GM23338 (cell line): ENCODE measurements around the gene HAO1. TPM values are rescaled to one million over a fixed set of nuclear protein-coding genes. Genes with fewer than 3 reads are reported as not detected.
A peak's percentile ranks its signal among the peaks of the same experiment; 100 is the strongest.

Experiments
- ATAC-seq: fragments of 200-7000 bp; cut with Tn5 transposase; 3 replicates; pipeline ENCODE4 v1.9.1; 2020
- DNase-seq: peaks from one replicate; pipeline ENCODE4 v3.0.0-alpha.2; 2015; ENCODE audit warnings: low spot score
- H2AFZ ChIP-seq: fragments of 200-600 bp; sonication (generic); 2 replicates; pipeline ENCODE4 v1.8.0; 2016; ENCODE audit warnings: antibody characterized with exemption, mild to moderate bottlenecking, moderate library complexity
- H3F3A ChIP-seq: fragments of 200-600 bp; sonication (generic); replicated peaks from 2 replicates; pipeline ENCODE4 v1.8.0; 2017; ENCODE audit warnings: antibody characterized with exemption, mixed run types, low read depth
- H3K27ac ChIP-seq: fragments of 200-600 bp; sonication (generic); 2 replicates; pipeline ENCODE4 v1.6.1; 2016; ENCODE audit warnings: low read depth
- H3K27me3 ChIP-seq: fragments of 200-600 bp; sonication (generic); 2 replicates; pipeline ENCODE4 v1.8.0; 2016; ENCODE audit warnings: mild to moderate bottlenecking, mixed run types, moderate library complexity; ENCODE audit not compliant: insufficient read depth
- H3K36me3 ChIP-seq: fragments of 200-600 bp; sonication (generic); 2 replicates; pipeline ENCODE4 v1.8.0; 2016; ENCODE audit warnings: mild to moderate bottlenecking; ENCODE audit not compliant: insufficient read depth
- H3K4me1 ChIP-seq: fragments of 200-600 bp; sonication (generic); 2 replicates; pipeline ENCODE4 v1.8.0; 2016; ENCODE audit warnings: mild to moderate bottlenecking, moderate library complexity; ENCODE audit not compliant: insufficient read depth
- H3K4me2 ChIP-seq: fragments of 200-600 bp; sonication (generic); 2 replicates; pipeline ENCODE4 v1.7.1; 2017; ENCODE audit warnings: mixed run types
- H3K4me3 ChIP-seq: fragments of 200-600 bp; sonication (generic); 2 replicates; pipeline ENCODE4 v1.6.1; 2016; ENCODE audit warnings: mixed run types
- H3K79me2 ChIP-seq: fragments of 200-600 bp; sonication (generic); replicated peaks from 2 replicates; pipeline ENCODE4 v1.8.0; 2017; ENCODE audit warnings: mild to moderate bottlenecking; ENCODE audit not compliant: insufficient read depth
- H3K9me2 ChIP-seq: fragments of 200-600 bp; sonication (generic); 2 replicates; pipeline ENCODE4 v1.8.0; 2017; ENCODE audit not compliant: insufficient read depth
- H4K20me1 ChIP-seq: fragments of 200-600 bp; sonication (generic); replicated peaks from 2 replicates; pipeline ENCODE4 v1.8.0; 2017; ENCODE audit warnings: mild to moderate bottlenecking; ENCODE audit not compliant: insufficient read depth
- H3K27ac Mint-ChIP-seq: 2 replicates; pipeline ENCODE4 v1.8.0; 2020; ENCODE audit warnings: inconsistent platforms, mild to moderate bottlenecking, moderate library complexity, mixed read lengths
- H3K27me3 Mint-ChIP-seq: 3 replicates; pipeline ENCODE4 v1.8.0; 2022; ENCODE audit warnings: low read depth, mild to moderate bottlenecking, moderate library complexity, mixed read lengths, inconsistent platforms; ENCODE audit not compliant: insufficient read depth, poor library complexity
- H3K36me3 Mint-ChIP-seq: 3 replicates; pipeline ENCODE4 v1.8.0; 2021; ENCODE audit warnings: low read depth, mild to moderate bottlenecking, inconsistent platforms, moderate library complexity, mixed read lengths
- H3K4me1 Mint-ChIP-seq: 3 replicates; pipeline ENCODE4 v1.8.0; 2020; ENCODE audit warnings: mild to moderate bottlenecking, inconsistent platforms, mixed read lengths
- H3K4me3 Mint-ChIP-seq: 3 replicates; pipeline ENCODE4 v1.8.0; 2021; ENCODE audit warnings: moderate library complexity, mild to moderate bottlenecking, inconsistent platforms, mixed read lengths
- H3K9me3 Mint-ChIP-seq: 3 replicates; pipeline ENCODE4 v1.8.0; 2020; ENCODE audit warnings: moderate library complexity, mild to moderate bottlenecking, inconsistent platforms, mixed read lengths
- CREB1 ChIP-seq: fragments of 250-450 bp; sonication (Bioruptor Pico); IDR thresholded peaks from 2 replicates; pipeline ENCODE4 v1.5.0; 2020; ENCODE audit warnings: low read depth, mild to moderate bottlenecking, moderate library complexity
- CTCF ChIP-seq, 2 experiments: fragments of 200-600 bp in 1 of 2; sonication (generic) in 1 of 2; conservative IDR thresholded peaks; 2 replicates each; pipeline versions ENCODE4 v1.5.1 to v1.6.1; 2016 to 2017; ENCODE audit warnings: antibody characterized with exemption in 2 of 2, low read depth in 2 of 2, mild to moderate bottlenecking in 2 of 2, moderate library complexity in 1 of 2
- ETS1 ChIP-seq: IDR thresholded peaks from 2 replicates; pipeline ENCODE4 v1.6.1; 2016; ENCODE audit warnings: antibody characterized with exemption
- JUNB ChIP-seq: IDR thresholded peaks from one replicate; pipeline ENCODE4 v1.6.1; 2016; ENCODE audit warnings: antibody characterized with exemption; ENCODE audit not compliant: unreplicated experiment
- STAT1 ChIP-seq: IDR thresholded peaks from one replicate; pipeline ENCODE4 v1.6.1; 2016; ENCODE audit warnings: antibody characterized with exemption; ENCODE audit not compliant: unreplicated experiment
- ZNF114 ChIP-seq: fragments of 250-450 bp; sonication (Bioruptor Pico); IDR thresholded peaks from 2 replicates; pipeline ENCODE4 v1.5.0; 2020; ENCODE audit warnings: mild to moderate bottlenecking, moderate library complexity
- ZNF331 ChIP-seq: fragments of 250-450 bp; sonication (Bioruptor Pico); IDR thresholded peaks from 2 replicates; pipeline ENCODE4 v1.5.0; 2020; ENCODE audit warnings: low read depth, mild to moderate bottlenecking, moderate library complexity
- ZNF462 ChIP-seq: fragments of 250-450 bp; sonication (Bioruptor Pico); IDR thresholded peaks from 2 replicates; pipeline ENCODE4 v1.5.0; 2020; ENCODE audit warnings: mild to moderate bottlenecking, moderate library complexity
- polyA plus RNA-seq: library from polyadenylated mRNA; unstranded; fragments of >200 nt; fragmentation: Nextera tagmentation; extraction: Ambion mirVana; gene quantifications from 2 replicates; pipeline ENCODE4 v1.2.1, GENCODE V29; 2016
- total RNA-seq: library from RNA; depleted of rRNA; stranded (reverse); fragments of >200 nt; shearing (Covaris generic); gene quantifications from 2 replicates; pipeline ENCODE4 v1.2.3, GENCODE V29; 2014

Gene HAO1
- total and polyA plus RNA-seq, 2 experiments from 2014 or later: not detected

- TF ChIP-seq CREB1 (CRISPR knock-in tag) (no peak), ZNF331 (CRISPR knock-in tag) (no peak), ETS1 (no peak), JUNB (no peak), ZNF114 (CRISPR knock-in tag) (no peak), STAT1 (no peak), ZNF462 (CRISPR knock-in tag) (no peak)
These were observed 41.1 kb upstream of the HAO1 start (continued) for GRCh38 chr20:7981374-7981773.

- H3K27ac Mint-ChIP-seq: no peak overlapping the region
- no peaks in the 10 kb centered on the region for H3K36me3 ChIP-seq
- TF ChIP-seq CREB1 (CRISPR knock-in tag) (no peak), CTCF (conservative IDR thresholded peaks at IDR 0.05; ENCODE audit: low read depth in 2 of 2) (peak; percentile 57 to 65)
- H3K79me2 ChIP-seq: no peaks in the 10 kb centered on the region
- H3K36me3 Mint-ChIP-seq: no peaks in the 10 kb centered on the region
- peaks cover 6% of the 10 kb centered on the region; the same call in 1 of the 2 replicates for H3K4me1 ChIP-seq
- H3K27ac ChIP-seq: no peak overlapping the region
- no peaks in the 10 kb centered on the region for H3K27me3 ChIP-seq
- peaks cover 23% of the 10 kb centered on the region for H3K4me1 Mint-ChIP-seq
- no peak overlapping the region for H2AFZ ChIP-seq
- no peaks in the 10 kb centered on the region for H3K9me3 Mint-ChIP-seq
- peak; percentile 51 for DNase-seq
- H3K4me3 Mint-ChIP-seq: no peak overlapping the region
- H3K9me2 ChIP-seq: no peaks in the 10 kb centered on the region
- H3F3A ChIP-seq: no peaks in the 10 kb centered on the region
- no peaks in the 10 kb centered on the region for H4K20me1 ChIP-seq
- H3K4me2 ChIP-seq: no peak overlapping the region
- H3K27me3 Mint-ChIP-seq: no peaks in the 10 kb centered on the region
- H3K4me3 ChIP-seq: no peak overlapping the region
- ATAC-seq: peak; percentile 39; the same call in 2 of the 3 replicates
These were observed 40.2 kb upstream of the HAO1 start for GRCh38 chr20:7980332-7981046.
